ENCODE data around the gene ZDHHC17.

ZDHHC17 gene

DNA sequence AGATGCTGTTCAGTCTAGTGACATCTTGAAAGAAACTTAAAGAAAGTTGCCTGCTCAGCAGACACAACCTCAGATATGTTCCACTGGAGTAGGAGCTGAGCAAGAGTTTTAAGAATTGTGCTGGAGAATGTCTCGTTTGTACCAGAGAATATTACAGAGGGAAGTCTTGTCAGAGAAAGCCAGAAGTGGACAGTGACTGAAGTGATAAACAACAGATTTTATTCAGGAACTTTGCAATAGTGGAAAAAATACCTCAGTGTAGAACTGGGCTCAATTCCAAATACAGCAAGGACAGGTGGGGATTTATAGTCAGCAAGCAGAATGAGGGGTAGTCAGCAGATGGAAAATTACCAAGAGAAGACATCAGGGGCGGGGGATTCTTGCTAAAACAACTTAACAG, 18.6 kb downstream of the ZDHHC17 start:
- no peaks in the 10 kb centered on the region for H3K27me3 ChIP-seq (replicated peaks in 2 of 5; ENCODE audit: control insufficient read depth in 4 of 5, insufficient read depth in 5 of 5, low read length in 4 of 5)
- peaks cover 3 to 19% (median 12%) of the 10 kb centered on the region in 4 experiments for H3K4me1 ChIP-seq (ENCODE audit: control extremely low read depth in 1 of 4, control insufficient read depth in 4 of 4, insufficient read depth in 4 of 4, low read length in 3 of 4)
- no peak overlapping the region for H3K4me3 ChIP-seq (ENCODE audit: control insufficient read depth in 1 of 7, extremely low read depth in 1 of 7, insufficient read depth in 4 of 7, low read depth in 2 of 7, low read length in 6 of 7)
- peaks cover 0 to 8% (median 3%) of the 10 kb centered on the region in 5 experiments for H3K9me3 ChIP-seq (ENCODE audit: control extremely low read depth in 1 of 5, control insufficient read depth in 4 of 5, insufficient read depth in 2 of 5, low read depth in 1 of 5, low read length in 4 of 5)
- H3K27ac ChIP-seq (ENCODE audit: insufficient read depth in 1 of 2, low read depth in 1 of 2, low read length in 2 of 2, poor library complexity in 1 of 2, severe bottlenecking in 2 of 2): no peak overlapping the region
- H3K36me3 ChIP-seq (ENCODE audit: control insufficient read depth in 4 of 4, insufficient read depth in 4 of 4, low read length in 3 of 4): peaks cover 0 to 5% (median 0%) of the 10 kb centered on the region in 4 experiments
- POLR2A ChIA-PET: no interaction called here
- 93% methylated on average over 2 of the region's 2 CpGs for WGBS (ENCODE audit: insufficient coverage)
- CTCF ChIA-PET: interaction anchor here (1.3 kb wide), 1 partner anchor 8 kb away, joined by 6 read pairs; no protein-coding TSS in a partner anchor
- no peak for DNase-seq

DNA sequence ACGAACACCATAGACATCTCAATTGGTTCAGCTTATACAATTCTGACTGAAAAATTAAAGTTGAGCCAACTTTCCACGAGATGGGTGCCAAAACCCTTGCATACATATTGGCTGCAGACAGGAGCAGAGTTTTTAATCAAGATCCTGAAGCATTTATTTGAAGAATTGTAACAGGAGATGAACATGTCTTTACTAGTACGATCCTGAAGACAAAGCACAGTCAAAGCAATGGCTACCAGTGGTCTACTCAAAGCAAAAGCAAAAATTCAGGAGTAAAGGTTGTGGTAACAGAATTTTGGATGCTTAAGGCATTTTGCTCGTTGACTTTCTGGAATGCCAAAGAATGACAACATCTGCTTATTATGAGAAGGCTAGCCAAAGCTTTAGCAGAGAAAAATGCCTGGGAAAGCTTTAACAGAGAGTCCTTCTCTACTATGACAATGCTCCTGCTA, 20.7 kb downstream of the ZDHHC17 start:
- ChIA-PET POLR2A (no interaction called here), CTCF (interaction anchor here (0.8 to 0.9 kb wide), 3 partner anchors 97 to 159 kb away, joined by 3 read pairs; no protein-coding TSS in a partner anchor)
- no peak overlapping the region for H3K27ac ChIP-seq (ENCODE audit: insufficient read depth in 1 of 2, low read depth in 1 of 2, low read length in 2 of 2, poor library complexity in 1 of 2, severe bottlenecking in 2 of 2)
- no peak for DNase-seq
- no peak overlapping the region for H3K4me3 ChIP-seq (ENCODE audit: control insufficient read depth in 1 of 7, extremely low read depth in 1 of 7, insufficient read depth in 4 of 7, low read depth in 2 of 7, low read length in 6 of 7)
- 93% methylated on average over 3 of the region's 4 CpGs for WGBS (ENCODE audit: insufficient coverage)
- peaks cover 0 to 5% (median 0%) of the 10 kb centered on the region in 4 experiments for H3K36me3 ChIP-seq (ENCODE audit: control insufficient read depth in 4 of 4, insufficient read depth in 4 of 4, low read length in 3 of 4)
- H3K27me3 ChIP-seq (replicated peaks in 2 of 5; ENCODE audit: control insufficient read depth in 4 of 5, insufficient read depth in 5 of 5, low read length in 4 of 5): no peaks in the 10 kb centered on the region
- H3K9me3 ChIP-seq (ENCODE audit: control extremely low read depth in 1 of 5, control insufficient read depth in 4 of 5, insufficient read depth in 2 of 5, low read depth in 1 of 5, low read length in 4 of 5): peaks cover 0 to 8% (median 3%) of the 10 kb centered on the region in 5 experiments
- H3K4me1 ChIP-seq (ENCODE audit: control extremely low read depth in 1 of 4, control insufficient read depth in 4 of 4, insufficient read depth in 4 of 4, low read length in 3 of 4): peaks cover 3 to 12% (median 8%) of the 10 kb centered on the region in 4 experiments

DNA sequence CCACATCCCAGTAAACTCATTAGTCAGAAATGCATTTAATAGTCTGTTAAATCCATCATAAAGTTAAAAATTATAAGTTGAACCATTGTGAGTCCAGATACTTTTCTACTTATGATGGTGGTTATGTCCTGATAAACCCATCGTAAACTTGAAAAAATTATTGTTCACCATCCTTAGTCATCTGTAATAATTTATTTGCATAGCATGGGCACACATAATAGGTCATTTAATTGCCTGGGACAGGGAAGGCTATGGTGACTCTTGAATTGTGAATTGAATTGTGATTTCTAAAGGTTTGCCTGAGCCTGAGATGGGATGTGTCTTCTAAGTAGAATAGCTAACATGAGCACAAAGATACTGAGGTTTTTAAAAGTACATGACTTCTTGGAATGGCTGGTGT, 21.5 kb downstream of the ZDHHC17 start:
- H3K36me3 ChIP-seq (ENCODE audit: control insufficient read depth in 4 of 4, insufficient read depth in 4 of 4, low read length in 3 of 4): peaks cover 0 to 5% (median 0%) of the 10 kb centered on the region in 4 experiments
- H3K4me3 ChIP-seq (ENCODE audit: control insufficient read depth in 1 of 7, extremely low read depth in 1 of 7, insufficient read depth in 4 of 7, low read depth in 2 of 7, low read length in 6 of 7): no peak overlapping the region
- no peaks in the 10 kb centered on the region for H3K27me3 ChIP-seq (replicated peaks in 2 of 5; ENCODE audit: control insufficient read depth in 4 of 5, insufficient read depth in 5 of 5, low read length in 4 of 5)
- H3K9me3 ChIP-seq (ENCODE audit: control extremely low read depth in 1 of 5, control insufficient read depth in 4 of 5, insufficient read depth in 2 of 5, low read depth in 1 of 5, low read length in 4 of 5): peaks cover 0 to 8% (median 3%) of the 10 kb centered on the region in 5 experiments
- ChIA-PET CTCF (interaction anchor here (1.2 kb wide), 2 partner anchors 17 to 164 kb away, joined by 4 read pairs; no protein-coding TSS in a partner anchor), POLR2A (no interaction called here)
- H3K4me1 ChIP-seq (ENCODE audit: control extremely low read depth in 1 of 4, control insufficient read depth in 4 of 4, insufficient read depth in 4 of 4, low read length in 3 of 4): peaks cover 3 to 12% (median 8%) of the 10 kb centered on the region in 4 experiments
- no CpG with 5 or more reads among the region's 1 CpG for WGBS (ENCODE audit: insufficient coverage)
- no peak overlapping the region for H3K27ac ChIP-seq (ENCODE audit: insufficient read depth in 1 of 2, low read depth in 1 of 2, low read length in 2 of 2, poor library complexity in 1 of 2, severe bottlenecking in 2 of 2)
- no peak for DNase-seq

DNA sequence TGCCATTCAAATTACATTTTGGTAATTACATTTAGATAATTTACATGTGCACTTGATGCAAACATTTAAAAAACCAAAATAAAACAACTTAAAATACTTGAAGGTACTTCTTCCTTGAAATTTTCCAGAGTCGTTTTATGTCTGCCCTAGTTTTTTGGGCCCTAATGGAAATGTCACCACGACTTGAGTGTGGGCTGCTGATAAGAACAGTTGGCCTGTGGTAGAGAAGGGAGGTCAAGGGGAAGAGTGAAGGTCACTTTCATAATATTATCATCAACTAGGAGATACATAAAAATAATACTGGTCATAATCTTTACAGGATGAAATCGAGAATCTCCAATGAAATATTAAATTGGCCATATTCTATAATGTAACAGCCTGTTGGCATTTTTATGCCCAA, 23.1 kb downstream of the ZDHHC17 start:
- no peak overlapping the region for H3K4me3 ChIP-seq (ENCODE audit: control insufficient read depth in 1 of 7, extremely low read depth in 1 of 7, insufficient read depth in 4 of 7, low read depth in 2 of 7, low read length in 6 of 7)
- WGBS (ENCODE audit: insufficient coverage): 100% methylated on average over 2 of the region's 3 CpGs
- POLR2A ChIA-PET: no interaction called here
- no peak overlapping the region for H3K27ac ChIP-seq (ENCODE audit: insufficient read depth in 1 of 2, low read depth in 1 of 2, low read length in 2 of 2, poor library complexity in 1 of 2, severe bottlenecking in 2 of 2)
- CTCF ChIA-PET: interaction anchor here (1.0 to 7.0 kb wide), 2 partner anchors 19 to 165 kb away, joined by 3 to 52 read pairs; no protein-coding TSS in a partner anchor
- peaks cover 0 to 8% (median 3%) of the 10 kb centered on the region in 5 experiments for H3K9me3 ChIP-seq (ENCODE audit: control extremely low read depth in 1 of 5, control insufficient read depth in 4 of 5, insufficient read depth in 2 of 5, low read depth in 1 of 5, low read length in 4 of 5)
- peaks cover 0 to 7% (median 6%) of the 10 kb centered on the region in 4 experiments for H3K4me1 ChIP-seq (ENCODE audit: control extremely low read depth in 1 of 4, control insufficient read depth in 4 of 4, insufficient read depth in 4 of 4, low read length in 3 of 4)
- H3K27me3 ChIP-seq (replicated peaks in 2 of 5; ENCODE audit: control insufficient read depth in 4 of 5, insufficient read depth in 5 of 5, low read length in 4 of 5): no peaks in the 10 kb centered on the region
- peaks cover 0 to 3% (median 0%) of the 10 kb centered on the region in 4 experiments for H3K36me3 ChIP-seq (ENCODE audit: control insufficient read depth in 4 of 4, insufficient read depth in 4 of 4, low read length in 3 of 4)
- DNase-seq: no peak

DNA sequence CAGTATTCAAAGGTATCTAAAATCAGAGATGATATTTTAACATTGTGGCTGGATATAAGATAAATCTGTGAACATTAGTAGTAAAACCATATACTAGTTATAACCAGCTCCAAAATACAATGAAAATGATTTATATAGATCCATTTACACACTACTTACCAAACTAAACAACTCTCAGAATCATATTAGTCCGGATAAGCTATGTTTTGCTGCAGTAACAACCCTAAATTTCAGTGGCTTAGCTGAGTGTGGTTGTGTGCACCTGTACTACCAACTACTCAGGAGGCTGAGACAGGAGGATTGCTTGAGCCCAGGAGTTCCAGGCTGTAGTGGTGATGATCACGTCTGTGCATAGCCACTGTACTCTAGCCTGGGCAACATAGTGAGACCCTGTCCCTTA, 23.8 kb downstream of the ZDHHC17 start:
- POLR2A ChIA-PET: no interaction called here
- H3K36me3 ChIP-seq (ENCODE audit: control insufficient read depth in 4 of 4, insufficient read depth in 4 of 4, low read length in 3 of 4): peaks cover 0 to 3% (median 0%) of the 10 kb centered on the region in 4 experiments
- H3K27ac ChIP-seq (ENCODE audit: insufficient read depth in 1 of 2, low read depth in 1 of 2, low read length in 2 of 2, poor library complexity in 1 of 2, severe bottlenecking in 2 of 2): no peak overlapping the region
- H3K4me3 ChIP-seq (ENCODE audit: control insufficient read depth in 1 of 7, extremely low read depth in 1 of 7, insufficient read depth in 4 of 7, low read depth in 2 of 7, low read length in 6 of 7): no peak overlapping the region
- DNase-seq: no peak
- no peaks in the 10 kb centered on the region for H3K27me3 ChIP-seq (replicated peaks in 2 of 5; ENCODE audit: control insufficient read depth in 4 of 5, insufficient read depth in 5 of 5, low read length in 4 of 5)
- CTCF ChIA-PET: interaction anchor here (1.0 to 7.0 kb wide), 2 partner anchors 19 to 165 kb away, joined by 3 to 52 read pairs; no protein-coding TSS in a partner anchor
- no CpG with 5 or more reads among the region's 2 CpGs for WGBS (ENCODE audit: insufficient coverage)
- H3K4me1 ChIP-seq (ENCODE audit: control extremely low read depth in 1 of 4, control insufficient read depth in 4 of 4, insufficient read depth in 4 of 4, low read length in 3 of 4): peaks cover 0 to 2% (median under 1%) of the 10 kb centered on the region in 4 experiments
- peaks cover 0 to 8% (median 3%) of the 10 kb centered on the region in 5 experiments for H3K9me3 ChIP-seq (ENCODE audit: control extremely low read depth in 1 of 5, control insufficient read depth in 4 of 5, insufficient read depth in 2 of 5, low read depth in 1 of 5, low read length in 4 of 5)

DNA sequence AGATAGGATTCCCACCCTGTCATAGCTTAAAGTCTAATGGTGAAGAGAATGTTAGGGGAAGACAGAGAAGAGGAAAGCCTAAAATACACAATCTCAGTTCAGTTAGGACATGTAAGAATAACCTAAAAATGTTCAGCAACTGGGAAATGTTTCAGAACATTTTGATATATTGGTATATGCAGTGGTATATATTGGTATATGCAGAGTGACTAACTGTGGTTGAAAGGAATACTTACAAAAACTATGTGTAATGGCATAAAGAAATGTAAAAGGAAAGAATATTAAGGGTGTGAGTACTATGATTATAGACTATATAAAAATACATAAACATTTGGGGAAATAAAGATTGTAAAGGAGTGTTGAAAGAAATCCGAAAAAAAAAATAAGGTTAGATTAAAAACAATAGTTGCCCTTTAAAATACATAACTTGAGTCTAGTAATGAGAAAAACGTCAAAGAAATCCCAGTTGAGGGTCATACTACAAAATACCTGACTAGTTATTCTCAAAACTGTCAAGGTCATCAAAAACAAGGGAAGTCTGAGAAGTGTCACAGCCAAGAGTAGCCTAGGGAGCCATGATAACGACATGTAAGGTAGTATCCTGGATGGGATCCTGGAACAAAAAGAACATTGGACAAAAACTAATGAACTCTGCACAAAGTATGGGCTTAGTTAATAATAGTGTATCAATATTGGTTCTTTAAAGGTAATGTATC, 25.6 kb downstream of the ZDHHC17 start:
- no peak for DNase-seq
- POLR2A ChIA-PET: no interaction called here
- H3K36me3 ChIP-seq (ENCODE audit: control insufficient read depth in 4 of 4, insufficient read depth in 4 of 4, low read length in 3 of 4): no peaks in the 10 kb centered on the region
- no peak overlapping the region for H3K27ac ChIP-seq (ENCODE audit: insufficient read depth in 1 of 2, low read depth in 1 of 2, low read length in 2 of 2, poor library complexity in 1 of 2, severe bottlenecking in 2 of 2)
- no peak overlapping the region for H3K4me3 ChIP-seq (ENCODE audit: control insufficient read depth in 1 of 7, extremely low read depth in 1 of 7, insufficient read depth in 4 of 7, low read depth in 2 of 7, low read length in 6 of 7)
- H3K4me1 ChIP-seq (ENCODE audit: control extremely low read depth in 1 of 4, control insufficient read depth in 4 of 4, insufficient read depth in 4 of 4, low read length in 3 of 4): peaks cover 0 to 2% (median 0%) of the 10 kb centered on the region in 4 experiments
- WGBS (ENCODE audit: insufficient coverage): 80% methylated on average over 1 of the region's 3 CpGs
- CTCF ChIA-PET: interaction anchor here (1.0 to 7.0 kb wide), 13 partner anchors 20 to 221 kb away, joined by 3 to 52 read pairs (median 4); partner anchors contain the start of gene ZDHHC17
- peaks cover 0 to 3% (median 0%) of the 10 kb centered on the region in 5 experiments for H3K9me3 ChIP-seq (ENCODE audit: control extremely low read depth in 1 of 5, control insufficient read depth in 4 of 5, insufficient read depth in 2 of 5, low read depth in 1 of 5, low read length in 4 of 5)
- no peaks in the 10 kb centered on the region for H3K27me3 ChIP-seq (replicated peaks in 2 of 5; ENCODE audit: control insufficient read depth in 4 of 5, insufficient read depth in 5 of 5, low read length in 4 of 5)

Data from common myeloid progenitor, CD34-positive (primary cell).